ENCODE data around the gene RBM20. TPM values are rescaled to one million over a fixed set of nuclear protein-coding genes. Genes with fewer than 3 reads are reported as not detected.

RBM20 gene
- total and polyA plus RNA-seq, 2 experiments from 2014 or later, result not detected

GRCh38 chr10:110612087-110612486 lies 32.0 kb upstream of the RBM20 start:
- in situ Hi-C loops (cut with MboI), result loop anchor here (25.0 kb wide), 1 partner anchor 275 kb away; no protein-coding TSS in a partner anchor
- Histone ChIP-seq H3K36me3 (ENCODE audit: low read depth) (no peaks in the 10 kb centered on the region), H3F3A (ENCODE audit: insufficient read depth) (peaks cover 3% of the 10 kb centered on the region; the same call in 1 of the 2 replicates), H3K4me3 (no peak overlapping the region), H3K4me1 (ENCODE audit: insufficient read depth) (peaks cover 11% of the 10 kb centered on the region; the same call in 1 of the 2 replicates), H3K79me2 (ENCODE audit: insufficient read depth) (no peaks in the 10 kb centered on the region), H3K27me3 (replicated peaks; ENCODE audit: insufficient read depth) (no peaks in the 10 kb centered on the region), H4K20me1 (ENCODE audit: insufficient read depth) (no peaks in the 10 kb centered on the region), H3K27ac (no peak overlapping the region), H3K9ac (no peak overlapping the region), H3K9me2 (ENCODE audit: insufficient read depth) (no peaks in the 10 kb centered on the region), H3K4me2 (ENCODE audit: unreplicated experiment) (no peak overlapping the region), H3K9me3 (ENCODE audit: low read depth) (no peaks in the 10 kb centered on the region), H2AFZ (no peak overlapping the region)
- WGBS, 2 experiments (ENCODE audit: low coverage in 1 of 2, low lambda C conversion rate in 2 of 2, missing lambda C conversion rate in 2 of 2), result 93 to 95% methylated on average over 3 of the region's 3 CpGs
- no peak for TF ChIP-seq EZH2 (IDR thresholded peaks at IDR 0.05; ENCODE audit: insufficient read depth, poor library complexity, severe bottlenecking)
- TF ChIP-seq EZH2phosphoT487 (IDR thresholded peaks at IDR 0.05; ENCODE audit: insufficient read depth, low read depth), result no peak
- no peak for DNase-seq

DNA sequence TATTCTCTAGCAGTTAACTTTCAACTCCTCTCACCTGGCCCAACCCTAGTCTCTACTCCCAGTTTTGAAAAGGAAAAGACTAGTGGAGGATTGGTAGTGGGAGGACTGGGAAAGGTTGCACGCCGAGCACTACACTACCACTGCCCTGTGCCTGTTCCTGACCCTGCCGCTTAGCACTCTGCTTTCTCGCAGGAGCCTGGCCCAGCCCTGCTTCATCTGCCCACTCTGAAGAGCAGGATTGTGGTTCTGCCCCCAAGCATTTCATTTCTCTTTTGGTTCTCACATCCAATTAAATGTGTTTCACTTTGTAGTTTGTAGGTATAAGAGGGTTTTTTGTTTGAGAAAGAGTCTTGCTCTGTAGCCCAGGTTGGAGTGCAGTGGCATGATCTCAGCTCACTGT lies 31.5 kb upstream of the RBM20 start:
- Histone ChIP-seq H3K27me3 (replicated peaks; ENCODE audit: insufficient read depth) (no peaks in the 10 kb centered on the region), H3K4me2 (ENCODE audit: unreplicated experiment) (no peak overlapping the region), H3K36me3 (ENCODE audit: low read depth) (no peaks in the 10 kb centered on the region), H3K4me3 (no peak overlapping the region), H3K9me2 (ENCODE audit: insufficient read depth) (no peaks in the 10 kb centered on the region), H2AFZ (no peak overlapping the region), H3K9ac (no peak overlapping the region), H3K27ac (no peak overlapping the region), H3F3A (ENCODE audit: insufficient read depth) (peaks cover 3% of the 10 kb centered on the region; the same call in 1 of the 2 replicates), H3K4me1 (ENCODE audit: insufficient read depth) (peaks cover 11% of the 10 kb centered on the region; the same call in 1 of the 2 replicates), H3K79me2 (ENCODE audit: insufficient read depth) (no peaks in the 10 kb centered on the region), H4K20me1 (ENCODE audit: insufficient read depth) (no peaks in the 10 kb centered on the region), H3K9me3 (ENCODE audit: low read depth) (no peaks in the 10 kb centered on the region)
- TF ChIP-seq EZH2phosphoT487 (IDR thresholded peaks at IDR 0.05; ENCODE audit: insufficient read depth, low read depth) (no peak), EZH2 (IDR thresholded peaks at IDR 0.05; ENCODE audit: insufficient read depth, poor library complexity, severe bottlenecking) (no peak)
- 92 to 98% methylated on average over 4 of the region's 4 CpGs for WGBS, 2 experiments (ENCODE audit: low coverage in 1 of 2, low lambda C conversion rate in 2 of 2, missing lambda C conversion rate in 2 of 2)
- in situ Hi-C loops (cut with MboI), result loop anchor here (25.0 kb wide), 1 partner anchor 275 kb away; no protein-coding TSS in a partner anchor
- no peak for DNase-seq

DNA sequence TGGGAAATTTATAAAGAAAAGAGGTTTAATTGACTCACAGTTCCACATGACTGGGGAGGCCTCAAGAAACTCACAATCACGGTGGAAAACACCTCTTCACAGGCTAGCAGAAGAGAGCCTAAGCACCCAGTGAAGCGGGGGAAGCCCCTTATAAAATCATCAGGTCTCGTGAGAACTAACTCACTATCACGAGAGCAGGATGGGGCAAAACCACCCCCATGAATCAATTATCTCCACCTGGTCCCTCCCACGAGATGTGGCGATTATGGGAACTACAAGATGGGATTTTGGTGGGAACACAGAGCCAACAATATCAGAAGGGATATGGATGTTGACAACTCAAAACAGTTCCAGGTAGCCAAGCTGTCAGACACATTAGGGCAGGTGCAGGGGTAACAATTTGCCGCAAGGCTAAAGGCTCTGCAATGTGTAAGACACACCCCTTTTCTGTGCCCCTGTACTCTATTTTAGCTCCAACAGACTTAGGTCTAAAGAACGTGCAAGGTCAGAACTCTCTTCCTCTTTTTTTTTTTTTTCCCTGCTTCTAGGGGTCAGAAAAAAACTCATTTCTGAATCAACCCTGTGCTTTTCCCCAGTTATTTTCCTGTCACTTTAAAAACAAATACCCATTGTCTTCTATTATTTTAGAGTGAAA lies 30.7 kb upstream of the RBM20 start:
- no peak overlapping the region for H3K4me2 ChIP-seq (ENCODE audit: unreplicated experiment)
- H3K9ac ChIP-seq, result no peak overlapping the region
- H2AFZ ChIP-seq, result no peak overlapping the region
- no peaks in the 10 kb centered on the region for H3K9me3 ChIP-seq (ENCODE audit: low read depth)
- no peak for DNase-seq
- no peak overlapping the region for H3K27ac ChIP-seq
- H3K27me3 ChIP-seq (replicated peaks; ENCODE audit: insufficient read depth), result no peaks in the 10 kb centered on the region
- no peaks in the 10 kb centered on the region for H3K9me2 ChIP-seq (ENCODE audit: insufficient read depth)
- H4K20me1 ChIP-seq (ENCODE audit: insufficient read depth), result no peaks in the 10 kb centered on the region
- H3K4me1 ChIP-seq (ENCODE audit: insufficient read depth), result peaks cover 11% of the 10 kb centered on the region; the same call in 1 of the 2 replicates
- H3F3A ChIP-seq (ENCODE audit: insufficient read depth), result peaks cover 1% of the 10 kb centered on the region; the same call in 1 of the 2 replicates
- no peak for TF ChIP-seq EZH2phosphoT487 (IDR thresholded peaks at IDR 0.05; ENCODE audit: insufficient read depth, low read depth)
- TF ChIP-seq EZH2 (IDR thresholded peaks at IDR 0.05; ENCODE audit: insufficient read depth, poor library complexity, severe bottlenecking), result no peak
- no peaks in the 10 kb centered on the region for H3K79me2 ChIP-seq (ENCODE audit: insufficient read depth)
- no peaks in the 10 kb centered on the region for H3K36me3 ChIP-seq (ENCODE audit: low read depth)
- WGBS, 2 experiments (ENCODE audit: low coverage in 1 of 2, low lambda C conversion rate in 2 of 2, missing lambda C conversion rate in 2 of 2), result 77 to 81% methylated on average over 8 of the region's 8 CpGs
- no peak overlapping the region for H3K4me3 ChIP-seq
- in situ Hi-C loops (cut with MboI), result loop anchor here (25.0 kb wide), 1 partner anchor 274 kb away; no protein-coding TSS in a partner anchor

DNA sequence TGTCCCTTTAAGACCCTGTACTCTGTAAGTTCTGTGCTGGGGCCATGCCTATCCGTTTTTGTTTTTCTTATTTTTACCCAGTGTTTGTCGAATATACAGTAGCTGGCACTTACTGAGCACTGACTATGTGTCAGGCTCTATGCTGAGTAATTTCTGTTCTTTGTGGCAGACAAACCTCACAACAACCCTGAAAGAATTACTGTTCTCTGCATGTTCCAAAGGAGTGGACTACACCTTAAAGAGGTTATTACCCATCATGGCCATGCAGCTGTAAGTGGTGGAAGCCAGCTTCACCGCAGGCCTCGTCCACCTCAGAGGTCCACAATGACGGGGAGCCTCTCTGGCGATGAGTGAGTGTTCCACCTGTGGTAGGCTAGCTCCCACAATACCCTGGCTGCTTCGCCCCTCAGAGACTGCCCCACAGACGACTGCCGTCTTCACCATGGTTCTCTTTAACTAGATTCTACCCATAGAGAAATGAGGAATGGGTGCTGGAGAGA lies 30.1 kb upstream of the RBM20 start:
- H3F3A ChIP-seq (ENCODE audit: insufficient read depth), result no peaks in the 10 kb centered on the region
- no peaks in the 10 kb centered on the region for H3K79me2 ChIP-seq (ENCODE audit: insufficient read depth)
- no peak overlapping the region for H3K4me2 ChIP-seq (ENCODE audit: unreplicated experiment)
- no peaks in the 10 kb centered on the region for H3K9me3 ChIP-seq (ENCODE audit: low read depth)
- no peak overlapping the region for H3K27ac ChIP-seq
- H3K4me1 ChIP-seq (ENCODE audit: insufficient read depth), result peaks cover 11% of the 10 kb centered on the region; the same call in 1 of the 2 replicates
- H3K9ac ChIP-seq, result no peak overlapping the region
- TF ChIP-seq EZH2phosphoT487 (IDR thresholded peaks at IDR 0.05; ENCODE audit: insufficient read depth, low read depth) (no peak), EZH2 (IDR thresholded peaks at IDR 0.05; ENCODE audit: insufficient read depth, poor library complexity, severe bottlenecking) (no peak)
- no peak overlapping the region for H3K4me3 ChIP-seq
- H2AFZ ChIP-seq, result no peak overlapping the region
- in situ Hi-C loops (cut with MboI), result loop anchor here (25.0 kb wide), 1 partner anchor 273 kb away; no protein-coding TSS in a partner anchor
- no peaks in the 10 kb centered on the region for H4K20me1 ChIP-seq (ENCODE audit: insufficient read depth)
- no peaks in the 10 kb centered on the region for H3K27me3 ChIP-seq (replicated peaks; ENCODE audit: insufficient read depth)
- H3K36me3 ChIP-seq (ENCODE audit: low read depth), result no peaks in the 10 kb centered on the region
- WGBS, 2 experiments (ENCODE audit: low coverage in 1 of 2, low lambda C conversion rate in 2 of 2, missing lambda C conversion rate in 2 of 2), result 71 to 76% methylated on average over 9 of the region's 9 CpGs
- no peaks in the 10 kb centered on the region for H3K9me2 ChIP-seq (ENCODE audit: insufficient read depth)
- DNase-seq, result no peak
